ENCODE results near the gene NUDCD3.

NUDCD3 gene

DNA sequence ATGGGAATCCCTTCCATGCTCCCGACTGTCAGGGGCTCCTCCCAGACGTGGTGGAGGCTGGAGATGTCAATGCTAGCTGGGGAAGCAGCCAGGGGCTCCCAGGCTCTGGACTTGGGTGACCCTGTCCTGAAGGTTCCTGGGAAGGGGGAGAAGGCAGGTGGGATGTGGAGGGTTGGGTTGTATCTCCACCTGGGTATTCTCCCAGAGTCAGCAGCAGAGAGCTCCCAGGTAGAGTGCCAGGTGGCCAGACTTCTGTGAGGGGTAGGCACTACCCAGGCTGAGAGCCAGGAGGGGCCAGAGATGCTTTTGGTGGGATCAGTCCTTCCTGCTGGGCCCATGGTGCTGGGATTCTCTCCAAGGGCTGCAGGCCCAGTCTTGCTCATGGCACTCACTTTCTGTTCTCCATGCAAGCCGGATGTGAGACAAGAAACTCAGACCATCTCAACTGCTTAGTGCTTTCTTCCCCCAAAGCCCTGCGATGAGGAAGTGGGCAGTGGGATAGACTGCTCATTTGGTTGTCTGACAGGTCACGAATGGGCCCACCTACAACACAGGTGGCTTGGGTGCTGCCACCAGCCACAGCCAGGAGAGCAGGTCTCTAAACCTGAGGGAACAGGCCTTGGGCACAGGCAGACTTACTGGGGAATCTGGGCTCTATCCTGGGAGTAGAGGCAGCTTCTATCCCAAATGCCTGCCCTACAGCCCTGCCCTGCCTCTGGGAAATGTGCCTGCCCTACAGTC lies 112.6 kb downstream of the NUDCD3 start:
- in situ Hi-C loops (cut with MboI; ENCODE audit: low pct_unique_long_range_greater_than_20kb, low sequenced_read_pairs, unreplicated experiment), result no loop called here
- TF ChIP-seq CTCF (IDR thresholded peaks at IDR 0.05; ENCODE audit: extremely low read depth, insufficient read depth, missing control alignments), result no peak
- peak; percentile 68 for DNase-seq (ENCODE audit: low spot score)

DNA sequence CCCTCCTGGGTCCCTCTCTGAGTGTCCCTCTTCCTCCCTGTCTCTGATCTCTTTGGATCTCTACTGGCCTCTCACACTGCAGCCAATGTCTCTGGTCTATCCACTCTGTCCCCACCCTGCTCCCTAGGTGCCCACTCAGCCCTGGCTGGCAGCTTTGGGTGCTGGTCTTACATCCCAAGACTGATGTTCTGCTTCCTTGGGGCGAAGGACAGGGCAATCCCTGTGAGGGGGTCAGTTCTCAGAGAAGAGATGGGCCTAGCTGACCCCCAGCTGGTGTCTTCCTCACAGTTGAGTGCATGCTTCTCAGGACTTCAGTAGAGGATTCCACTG lies 113.4 kb downstream of the NUDCD3 start:
- in situ Hi-C loops (cut with MboI; ENCODE audit: low pct_unique_long_range_greater_than_20kb, low sequenced_read_pairs, unreplicated experiment), result no loop called here
- DNase-seq (ENCODE audit: low spot score), result no peak
- no peak for TF ChIP-seq CTCF (IDR thresholded peaks at IDR 0.05; ENCODE audit: extremely low read depth, insufficient read depth, missing control alignments)

GRCh38 chr7:44376429-44377133 lies 113.9 kb downstream of the NUDCD3 start:
- no peak for DNase-seq (ENCODE audit: low spot score)
- in situ Hi-C loops (cut with MboI; ENCODE audit: low pct_unique_long_range_greater_than_20kb, low sequenced_read_pairs, unreplicated experiment), result no loop called here
- TF ChIP-seq CTCF (IDR thresholded peaks at IDR 0.05; ENCODE audit: extremely low read depth, insufficient read depth, missing control alignments), result no peak

DNA sequence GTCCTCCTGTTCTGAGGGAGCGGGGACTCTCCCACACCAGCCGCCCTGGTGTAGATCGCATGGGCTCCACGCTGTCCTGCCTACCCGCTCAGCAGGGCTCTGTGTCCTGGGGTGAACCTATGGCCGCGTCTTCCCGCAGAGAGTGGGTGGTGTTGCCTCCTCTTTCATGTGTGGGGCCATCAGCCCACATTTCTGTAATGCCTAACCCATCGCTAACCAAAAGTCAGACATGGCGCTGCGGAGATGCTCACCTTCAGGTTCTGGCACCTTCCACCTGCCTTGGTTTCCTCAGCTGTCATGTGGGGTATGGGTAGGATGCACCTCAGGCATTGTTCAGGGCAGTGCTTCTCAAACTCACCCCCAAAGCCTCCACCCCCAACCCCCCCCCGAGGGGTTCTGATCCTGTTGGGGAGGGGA lies 114.5 kb downstream of the NUDCD3 start:
- in situ Hi-C loops (cut with MboI; ENCODE audit: low pct_unique_long_range_greater_than_20kb, low sequenced_read_pairs, unreplicated experiment), result no loop called here
- DNase-seq (ENCODE audit: low spot score), result no peak
- no peak for TF ChIP-seq CTCF (IDR thresholded peaks at IDR 0.05; ENCODE audit: extremely low read depth, insufficient read depth, missing control alignments)

- in situ Hi-C loops (cut with MboI; ENCODE audit: low pct_unique_long_range_greater_than_20kb, low sequenced_read_pairs, unreplicated experiment), result no loop called here
- TF ChIP-seq CTCF (IDR thresholded peaks at IDR 0.05; ENCODE audit: extremely low read depth, insufficient read depth, missing control alignments), result peak; percentile 44
- DNase-seq (ENCODE audit: low spot score), result no peak
Observed at GRCh38 chr7:44375236-44375699, 115.2 kb downstream of the NUDCD3 start.

DNA sequence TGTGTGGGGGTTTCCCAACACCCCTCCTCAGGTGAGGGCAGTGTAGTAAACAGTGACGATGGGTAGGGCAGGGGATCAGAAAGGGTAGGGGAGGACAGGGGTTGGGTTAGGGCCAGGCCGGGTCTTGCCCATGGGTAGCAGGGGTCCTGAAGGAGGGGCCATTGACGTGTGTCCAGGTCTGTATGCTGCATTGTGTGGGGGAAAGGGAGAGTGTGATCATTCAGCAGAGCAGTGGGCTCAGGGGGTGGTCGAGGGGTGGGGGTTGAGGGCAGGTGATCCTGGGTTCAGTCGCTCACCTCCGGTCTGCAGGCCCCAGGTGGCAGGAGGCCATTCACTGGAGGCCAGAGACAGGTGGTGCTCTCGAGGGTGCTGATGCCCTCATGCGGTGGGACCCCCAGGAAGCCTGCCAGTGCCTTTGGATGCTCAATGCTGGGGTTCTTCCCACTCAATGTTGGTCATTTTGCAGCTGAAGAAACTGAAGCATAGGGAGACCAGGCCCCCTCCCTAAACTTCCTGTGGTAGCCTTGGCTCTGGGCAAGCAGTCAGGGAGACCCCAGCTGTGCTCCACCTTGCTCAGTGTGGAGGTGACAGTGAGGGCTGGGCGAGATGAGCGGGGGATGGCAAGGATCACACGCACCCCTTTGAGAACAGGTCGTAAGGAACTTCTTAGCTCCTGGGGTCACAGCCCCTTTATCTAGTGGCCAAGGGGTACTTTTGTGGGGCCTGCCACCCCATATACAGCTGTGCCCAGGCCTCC lies 116.3 kb downstream of the NUDCD3 start:
- in situ Hi-C loops (cut with MboI; ENCODE audit: low pct_unique_long_range_greater_than_20kb, low sequenced_read_pairs, unreplicated experiment), result no loop called here
- TF ChIP-seq CTCF (IDR thresholded peaks at IDR 0.05; ENCODE audit: extremely low read depth, insufficient read depth, missing control alignments), result no peak
- DNase-seq (ENCODE audit: low spot score), result no peak

Measured in GM13977 (cell line).